CD4-positive, alpha-beta T cell treated with Interleukin-6 for 4 hours (primary cell): ENCODE data around the gene ACBD4.
"Not testable (repeated sequence)": the region's sequence is repeated elsewhere in the genome, so short reads cannot be mapped to it uniquely, and the experiment has no call there.

ENCODE experiments used
- DNase-seq: peaks from one replicate; pipeline ENCODE4 v3.0.0-alpha.2; 2020; ENCODE audit warnings: mixed read lengths

Gene ACBD4

GRCh38 chr17:45121055-45121454 lies 14.4 kb upstream of the ACBD4 start:
- no peak for DNase-seq

GRCh38 chr17:45123076-45123770 lies 12.3 kb upstream of the ACBD4 start:
- no peak for DNase-seq

GRCh38 chr17:45123930-45124796 lies 11.3 kb upstream of the ACBD4 start:
- peak; percentile 55 for DNase-seq

- not testable (repeated sequence) for DNase-seq
These were observed 10.7 kb upstream of the ACBD4 start for GRCh38 chr17:45124797-45125122.

- no peak for DNase-seq
These were observed 10.0 kb upstream of the ACBD4 start for GRCh38 chr17:45125509-45125908.

- DNase-seq: no peak
These were observed 8.3 kb upstream of the ACBD4 start for GRCh38 chr17:45127207-45127547.

GRCh38 chr17:45127548-45128300 lies 7.8 kb upstream of the ACBD4 start:
- DNase-seq: no peak

- no peak for DNase-seq
These were observed 7.2 kb upstream of the ACBD4 start for GRCh38 chr17:45128331-45128730.

GRCh38 chr17:45128989-45129388 lies 6.5 kb upstream of the ACBD4 start:
- DNase-seq: no peak

GRCh38 chr17:45129426-45129939 lies 6.0 kb upstream of the ACBD4 start:
- DNase-seq: no peak

- no peak for DNase-seq
These were observed 5.4 kb upstream of the ACBD4 start for GRCh38 chr17:45129940-45130680.

GRCh38 chr17:45130681-45131615 lies 4.5 kb upstream of the ACBD4 start:
- DNase-seq: no peak

GRCh38 chr17:45131616-45132319 lies 3.7 kb upstream of the ACBD4 start:
- peak; percentile 63 for DNase-seq

GRCh38 chr17:45132320-45132571 lies 3.2 kb upstream of the ACBD4 start, which contains the start of gene PLCD3:
Gene PLCD3, minus strand, starts transcription at chr17:45132515. Its CDS starts 105 bp downstream, at chr17:45132410.
- peak; percentile 84 for DNase-seq

- peak; percentile 67 for DNase-seq
These were observed 2.7 kb upstream of the ACBD4 start for GRCh38 chr17:45132572-45133463.

GRCh38 chr17:45135978-45136791 lies 698 bp downstream of the ACBD4 start:
- no peak for DNase-seq

GRCh38 chr17:45136846-45137560 lies 1.5 kb downstream of the ACBD4 start:
- DNase-seq: no peak

GRCh38 chr17:45137561-45138305 lies 2.2 kb downstream of the ACBD4 start:
- no peak for DNase-seq
